ENCODE results near the gene EML6.

DNA sequence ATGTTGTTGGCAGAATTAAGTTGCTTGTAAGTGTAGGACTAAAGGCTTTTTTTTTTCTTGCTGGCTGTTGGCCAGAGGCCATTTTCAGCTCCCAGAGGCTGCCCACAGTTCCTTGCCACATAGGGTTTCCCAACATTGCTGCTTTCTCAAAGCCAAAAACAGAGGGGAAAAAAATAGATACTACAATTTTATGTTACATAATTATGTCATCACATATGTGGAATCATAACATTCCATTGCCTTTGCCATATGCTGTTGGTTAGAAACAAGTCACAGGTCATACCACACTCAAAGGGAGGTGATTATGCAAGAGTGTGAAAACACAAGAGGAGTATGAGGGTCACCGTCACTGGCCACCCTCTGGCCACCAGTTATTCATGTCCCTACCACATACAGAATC is 172.3 kb downstream of the EML6 start:
- TF ChIP-seq, protein P1, sequence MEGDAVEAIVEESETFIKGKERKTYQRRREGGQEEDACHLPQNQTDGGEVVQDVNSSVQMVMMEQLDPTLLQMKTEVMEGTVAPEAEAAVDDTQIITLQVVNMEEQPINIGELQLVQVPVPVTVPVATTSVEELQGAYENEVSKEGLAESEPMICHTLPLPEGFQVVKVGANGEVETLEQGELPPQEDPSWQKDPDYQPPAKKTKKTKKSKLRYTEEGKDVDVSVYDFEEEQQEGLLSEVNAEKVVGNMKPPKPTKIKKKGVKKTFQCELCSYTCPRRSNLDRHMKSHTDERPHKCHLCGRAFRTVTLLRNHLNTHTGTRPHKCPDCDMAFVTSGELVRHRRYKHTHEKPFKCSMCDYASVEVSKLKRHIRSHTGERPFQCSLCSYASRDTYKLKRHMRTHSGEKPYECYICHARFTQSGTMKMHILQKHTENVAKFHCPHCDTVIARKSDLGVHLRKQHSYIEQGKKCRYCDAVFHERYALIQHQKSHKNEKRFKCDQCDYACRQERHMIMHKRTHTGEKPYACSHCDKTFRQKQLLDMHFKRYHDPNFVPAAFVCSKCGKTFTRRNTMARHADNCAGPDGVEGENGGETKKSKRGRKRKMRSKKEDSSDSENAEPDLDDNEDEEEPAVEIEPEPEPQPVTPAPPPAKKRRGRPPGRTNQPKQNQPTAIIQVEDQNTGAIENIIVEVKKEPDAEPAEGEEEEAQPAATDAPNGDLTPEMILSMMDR (IDR thresholded peaks at IDR 0.05), result peak in 2 of 6 experiments; percentile 23 to 25
- no peak for TF ChIP-seq POLR2A (IDR thresholded peaks at IDR 0.05)

All from Peyer's patch (tissue), 4 donors.